Suppressor macrophage treated with lipopolysaccharide for 1 hour (primary cell): ENCODE measurements around the gene ANLN.

Experiments used
- DNase-seq, 3 donors: peaks; one replicate each; pipeline ENCODE4 v3.0.0-alpha.2; 2020 to 2022

The ANLN gene, protein sequence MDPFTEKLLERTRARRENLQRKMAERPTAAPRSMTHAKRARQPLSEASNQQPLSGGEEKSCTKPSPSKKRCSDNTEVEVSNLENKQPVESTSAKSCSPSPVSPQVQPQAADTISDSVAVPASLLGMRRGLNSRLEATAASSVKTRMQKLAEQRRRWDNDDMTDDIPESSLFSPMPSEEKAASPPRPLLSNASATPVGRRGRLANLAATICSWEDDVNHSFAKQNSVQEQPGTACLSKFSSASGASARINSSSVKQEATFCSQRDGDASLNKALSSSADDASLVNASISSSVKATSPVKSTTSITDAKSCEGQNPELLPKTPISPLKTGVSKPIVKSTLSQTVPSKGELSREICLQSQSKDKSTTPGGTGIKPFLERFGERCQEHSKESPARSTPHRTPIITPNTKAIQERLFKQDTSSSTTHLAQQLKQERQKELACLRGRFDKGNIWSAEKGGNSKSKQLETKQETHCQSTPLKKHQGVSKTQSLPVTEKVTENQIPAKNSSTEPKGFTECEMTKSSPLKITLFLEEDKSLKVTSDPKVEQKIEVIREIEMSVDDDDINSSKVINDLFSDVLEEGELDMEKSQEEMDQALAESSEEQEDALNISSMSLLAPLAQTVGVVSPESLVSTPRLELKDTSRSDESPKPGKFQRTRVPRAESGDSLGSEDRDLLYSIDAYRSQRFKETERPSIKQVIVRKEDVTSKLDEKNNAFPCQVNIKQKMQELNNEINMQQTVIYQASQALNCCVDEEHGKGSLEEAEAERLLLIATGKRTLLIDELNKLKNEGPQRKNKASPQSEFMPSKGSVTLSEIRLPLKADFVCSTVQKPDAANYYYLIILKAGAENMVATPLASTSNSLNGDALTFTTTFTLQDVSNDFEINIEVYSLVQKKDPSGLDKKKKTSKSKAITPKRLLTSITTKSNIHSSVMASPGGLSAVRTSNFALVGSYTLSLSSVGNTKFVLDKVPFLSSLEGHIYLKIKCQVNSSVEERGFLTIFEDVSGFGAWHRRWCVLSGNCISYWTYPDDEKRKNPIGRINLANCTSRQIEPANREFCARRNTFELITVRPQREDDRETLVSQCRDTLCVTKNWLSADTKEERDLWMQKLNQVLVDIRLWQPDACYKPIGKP

DNA sequence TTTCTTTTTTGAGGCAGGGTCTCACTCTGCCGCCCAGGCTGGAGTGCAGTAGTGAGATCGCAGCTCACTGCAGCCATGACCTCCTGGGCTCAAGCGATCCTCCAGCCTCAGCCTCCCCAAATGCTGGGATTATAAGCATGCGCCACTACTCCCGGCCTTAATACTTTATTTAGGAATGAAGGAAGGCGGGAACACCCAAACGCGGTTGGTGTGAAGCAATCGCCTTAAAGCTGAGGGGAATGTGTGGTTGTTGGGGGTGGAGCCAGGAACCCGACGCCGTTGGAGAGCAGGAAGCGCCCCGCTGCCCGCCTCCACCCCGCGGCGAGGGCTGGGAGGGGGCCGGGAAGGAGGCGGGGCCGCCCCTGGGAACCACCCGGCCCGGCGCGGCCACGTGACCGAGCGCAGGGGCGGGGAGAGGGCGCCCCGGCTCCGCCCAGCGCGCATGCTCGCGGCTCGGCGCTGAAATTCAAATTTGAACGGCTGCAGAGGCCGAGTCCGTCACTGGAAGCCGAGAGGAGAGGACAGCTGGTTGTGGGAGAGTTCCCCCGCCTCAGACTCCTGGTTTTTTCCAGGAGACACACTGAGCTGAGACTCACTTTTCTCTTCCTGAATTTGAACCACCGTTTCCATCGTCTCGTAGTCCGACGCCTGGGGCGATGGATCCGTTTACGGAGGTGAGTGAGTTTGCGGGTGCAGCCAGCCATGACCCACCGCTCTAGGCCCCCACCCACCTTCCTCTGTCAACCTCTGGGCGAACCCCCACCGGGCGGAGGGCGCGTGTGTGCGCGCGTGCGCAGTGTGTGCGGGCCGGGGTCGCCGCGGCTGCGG is at the start of gene ANLN:
Gene ANLN, plus strand, starts transcription at position 492 of the 828 bp plus-strand sequence. Its CDS starts 165 bp downstream, at position 657.
- DNase-seq = peak; percentile 95 to 99 (median 98)

DNA sequence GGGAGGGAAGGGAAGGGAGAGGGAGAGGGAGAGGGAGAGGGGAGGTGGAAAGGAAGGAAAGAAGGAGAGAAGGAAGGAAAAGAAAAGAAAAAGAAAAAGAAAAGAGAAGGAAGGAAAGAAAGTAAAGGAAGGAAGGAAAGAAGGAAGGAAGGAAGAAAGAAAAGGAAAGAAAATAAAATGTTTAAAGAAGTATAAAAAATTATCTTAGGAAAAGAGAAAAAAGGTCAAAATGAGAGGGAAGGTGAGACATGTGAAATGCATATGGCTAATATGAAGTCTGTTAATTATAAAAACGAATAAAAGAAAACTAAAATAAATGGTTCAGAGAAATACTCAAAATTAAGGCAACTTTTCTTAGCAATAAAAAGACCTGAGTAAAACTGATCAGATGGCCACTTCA is 46.1 kb upstream of the ANLN start:
- DNase-seq = no peak

DNA sequence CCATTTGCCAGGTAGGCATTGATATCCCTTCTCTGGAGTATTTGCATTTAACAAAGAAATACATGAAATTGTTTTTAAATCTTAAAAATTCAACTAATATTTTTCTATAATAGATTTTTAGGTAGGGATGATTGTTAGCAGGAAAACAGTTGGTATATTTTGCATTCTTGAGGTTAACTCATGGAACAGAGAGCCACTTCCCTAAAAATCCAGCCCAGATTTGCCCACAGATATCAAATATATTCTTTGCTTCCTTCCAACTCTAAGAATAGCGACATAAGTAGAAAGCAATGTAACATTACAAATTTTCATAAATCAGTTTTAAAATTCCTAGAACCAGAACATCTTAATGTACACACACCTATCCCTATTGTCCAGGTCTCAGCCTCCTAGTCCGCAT is 45.0 kb upstream of the ANLN start:
- no peak for DNase-seq

DNA sequence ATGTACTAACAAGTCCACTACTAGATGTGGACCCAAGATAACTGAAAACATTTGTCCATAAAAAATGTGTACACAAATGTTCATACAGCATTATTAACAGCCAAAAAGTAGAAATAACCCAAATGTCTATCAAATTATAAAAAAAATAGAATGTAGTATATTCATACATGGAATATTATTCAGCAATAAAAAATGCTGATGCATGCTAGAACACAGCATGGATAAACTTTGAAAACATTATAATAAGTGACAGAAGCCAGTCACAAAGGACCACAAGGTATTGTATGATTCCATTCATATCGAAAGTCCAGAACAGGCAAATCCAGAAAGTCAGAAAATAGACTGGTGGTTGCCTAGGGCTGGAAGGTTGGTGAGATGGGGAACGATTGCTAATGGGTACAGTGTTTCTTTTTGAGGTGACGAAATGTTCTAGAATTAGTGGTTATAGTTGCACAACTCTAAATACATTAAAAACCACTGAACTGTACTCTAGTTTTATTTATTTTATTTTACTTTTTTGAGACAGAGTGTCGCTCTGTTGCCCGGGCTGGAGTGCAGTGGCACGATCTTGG is 43.3 kb upstream of the ANLN start:
- no peak for DNase-seq

DNA sequence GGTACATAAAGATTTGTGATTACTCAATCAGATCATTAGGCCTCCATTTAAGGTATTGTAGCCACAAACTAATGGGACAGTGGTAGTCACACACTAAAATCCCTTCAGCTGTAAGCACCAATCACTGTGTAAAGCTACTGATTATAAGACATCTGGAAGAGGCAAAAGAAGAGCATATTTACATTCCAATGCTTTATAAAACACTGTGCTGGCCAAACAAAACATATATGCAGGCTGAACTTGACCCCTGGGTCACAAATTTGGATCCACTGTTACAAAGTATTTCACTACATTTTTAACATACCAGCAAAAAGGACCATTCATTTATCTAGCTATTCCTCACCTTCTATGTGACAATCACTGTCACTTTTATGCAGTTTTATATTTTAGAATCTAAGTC is 41.4 kb upstream of the ANLN start:
- no peak for DNase-seq

DNA sequence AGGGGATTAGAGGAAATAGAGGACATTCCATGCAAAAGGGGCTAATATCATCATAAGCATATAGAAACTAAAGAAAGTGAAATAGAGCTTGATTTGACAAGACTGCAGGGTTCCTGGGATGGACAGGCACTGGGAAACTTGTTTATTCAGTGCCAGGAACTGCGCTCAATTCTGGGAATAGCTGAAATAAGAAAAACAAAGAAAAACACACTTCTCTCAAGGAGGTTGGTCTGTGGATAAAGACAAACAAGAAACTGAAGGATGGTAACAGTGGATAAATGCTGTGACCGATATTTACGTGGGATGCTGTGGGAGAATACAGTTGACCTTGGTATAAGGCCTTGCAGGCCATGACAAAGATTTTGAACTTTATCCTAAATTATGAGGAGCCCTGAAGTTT is 40.9 kb upstream of the ANLN start:
- peak in 1 of 3 donors; percentile 20 for DNase-seq

DNA sequence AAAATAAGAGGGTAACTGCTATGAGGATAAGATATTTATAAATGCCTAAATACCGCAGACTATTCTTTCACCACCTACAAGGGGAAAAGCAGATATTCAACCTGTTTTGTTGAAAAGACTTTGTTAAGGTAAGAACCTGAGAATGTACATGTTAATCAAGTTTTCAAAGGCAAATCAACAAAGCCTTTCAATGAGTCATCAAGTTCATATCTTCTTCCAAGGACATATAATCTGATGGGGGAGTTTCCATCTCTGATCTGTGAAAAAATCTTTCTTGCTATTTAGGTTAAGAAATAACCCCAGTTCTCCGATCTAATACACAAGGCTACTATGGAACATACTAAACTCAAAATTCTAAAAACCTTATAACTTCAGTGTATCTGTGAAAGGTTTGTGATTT is 40.0 kb upstream of the ANLN start:
- no peak for DNase-seq

DNA sequence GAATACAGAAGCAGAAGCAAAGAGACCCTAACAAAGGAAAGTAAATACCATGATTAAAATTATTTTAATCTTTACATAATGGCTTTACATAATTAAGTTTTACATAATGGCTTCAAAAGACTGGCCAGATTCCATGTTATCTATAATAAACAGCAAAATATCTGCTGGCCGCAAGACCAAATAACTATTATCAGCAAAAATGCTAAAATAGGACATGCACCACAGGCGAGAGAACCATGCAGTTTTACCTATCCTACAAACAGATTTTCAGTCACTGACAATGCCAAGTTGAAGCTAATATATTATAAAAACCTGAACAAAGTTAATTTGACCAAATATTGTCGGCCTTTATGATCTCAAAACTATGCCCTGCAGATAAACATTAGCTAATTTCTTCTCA is 34.2 kb upstream of the ANLN start:
- DNase-seq = no peak

DNA sequence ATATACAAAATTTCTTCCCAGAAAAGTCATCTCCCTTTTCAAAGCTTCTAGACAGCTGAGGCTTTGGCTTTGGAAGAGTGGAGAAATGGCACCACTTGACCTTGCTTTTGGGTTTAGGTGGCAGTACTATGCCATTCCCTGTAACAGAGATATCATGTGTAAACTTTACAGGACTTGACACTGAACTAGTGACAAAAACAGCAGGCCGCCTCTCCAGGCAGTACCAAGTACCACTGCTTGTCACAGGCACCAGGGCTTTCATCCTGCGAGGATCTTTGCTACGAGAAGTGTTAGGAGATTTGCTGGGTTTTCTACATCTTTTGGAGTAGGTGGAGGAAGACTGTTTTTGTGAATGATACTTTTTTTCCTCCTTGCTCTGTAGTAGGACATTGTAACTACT is 32.6 kb upstream of the ANLN start:
- no peak for DNase-seq

DNA sequence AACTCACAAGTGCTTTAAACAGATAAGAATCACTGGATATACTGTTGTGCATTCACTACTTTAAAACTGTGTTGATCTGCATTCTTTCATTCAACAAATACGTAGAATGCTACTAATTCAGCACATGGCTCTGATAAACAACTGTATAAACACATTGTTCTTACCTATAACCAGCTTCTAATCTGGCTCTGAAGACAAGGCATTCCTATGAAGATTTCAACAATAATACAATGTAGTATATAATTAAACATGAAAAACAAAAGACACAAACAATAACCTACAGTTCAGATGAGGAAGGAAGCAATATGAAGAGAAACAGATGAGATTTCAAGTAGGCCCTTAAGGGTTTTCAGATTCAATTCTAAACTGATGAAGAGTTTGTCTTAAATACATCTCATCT is 31.1 kb upstream of the ANLN start:
- DNase-seq = no peak

DNA sequence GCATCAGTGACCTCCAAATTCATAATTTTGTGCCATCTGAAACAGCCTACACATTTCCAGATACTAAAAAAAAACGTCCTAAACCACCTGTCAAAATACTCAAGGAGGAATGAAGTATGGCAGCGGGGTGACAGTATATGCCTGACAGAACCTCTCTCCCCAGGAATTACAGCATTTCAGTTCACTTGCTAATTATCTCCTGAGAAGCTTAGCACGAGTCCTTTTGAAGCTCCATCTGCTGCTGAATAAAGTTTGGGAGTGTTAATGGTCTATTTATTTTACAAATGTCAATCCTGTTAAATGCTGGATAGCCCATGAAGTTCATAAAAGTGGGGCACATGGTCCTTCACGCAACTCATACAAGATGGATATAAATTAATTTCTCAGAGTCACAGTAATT is 29.4 kb upstream of the ANLN start:
- DNase-seq = no peak

DNA sequence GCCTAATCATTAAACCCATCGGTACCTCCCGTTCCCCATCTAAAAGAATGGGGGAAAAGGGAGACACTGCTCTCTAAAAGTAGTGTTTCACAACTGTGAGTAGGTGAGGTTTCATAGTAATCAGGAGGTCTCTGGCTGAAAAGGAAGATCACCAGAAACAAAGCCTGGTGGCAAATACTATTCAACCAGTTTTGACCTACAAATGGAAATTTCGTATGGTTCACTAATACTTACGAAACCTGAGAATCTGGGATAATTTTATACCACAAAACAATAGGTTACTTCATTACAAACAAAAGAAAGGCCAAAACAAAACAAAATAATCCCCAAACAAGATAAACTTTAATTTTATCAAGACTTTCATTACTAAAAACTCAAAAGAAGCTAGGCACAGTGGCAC is 28.4 kb upstream of the ANLN start:
- DNase-seq = no peak

DNA sequence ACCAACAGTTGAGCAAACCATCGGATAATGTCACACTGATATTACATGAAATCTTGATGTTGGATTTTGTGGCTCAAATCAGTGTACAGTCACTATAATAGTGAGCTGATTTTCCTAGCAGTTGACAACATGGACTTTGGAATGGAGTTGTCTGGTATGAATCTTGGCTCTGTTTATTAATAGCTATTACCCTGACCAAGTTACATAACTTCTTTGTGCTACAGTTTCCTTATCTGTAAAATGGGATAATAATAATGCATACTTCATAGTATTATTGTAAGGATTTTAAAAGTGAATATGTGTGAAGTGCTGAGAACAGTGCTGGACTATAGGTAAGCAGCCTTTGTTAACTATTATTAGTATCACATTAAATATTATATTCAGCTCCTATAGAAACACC is 26.1 kb upstream of the ANLN start:
- no peak for DNase-seq

DNA sequence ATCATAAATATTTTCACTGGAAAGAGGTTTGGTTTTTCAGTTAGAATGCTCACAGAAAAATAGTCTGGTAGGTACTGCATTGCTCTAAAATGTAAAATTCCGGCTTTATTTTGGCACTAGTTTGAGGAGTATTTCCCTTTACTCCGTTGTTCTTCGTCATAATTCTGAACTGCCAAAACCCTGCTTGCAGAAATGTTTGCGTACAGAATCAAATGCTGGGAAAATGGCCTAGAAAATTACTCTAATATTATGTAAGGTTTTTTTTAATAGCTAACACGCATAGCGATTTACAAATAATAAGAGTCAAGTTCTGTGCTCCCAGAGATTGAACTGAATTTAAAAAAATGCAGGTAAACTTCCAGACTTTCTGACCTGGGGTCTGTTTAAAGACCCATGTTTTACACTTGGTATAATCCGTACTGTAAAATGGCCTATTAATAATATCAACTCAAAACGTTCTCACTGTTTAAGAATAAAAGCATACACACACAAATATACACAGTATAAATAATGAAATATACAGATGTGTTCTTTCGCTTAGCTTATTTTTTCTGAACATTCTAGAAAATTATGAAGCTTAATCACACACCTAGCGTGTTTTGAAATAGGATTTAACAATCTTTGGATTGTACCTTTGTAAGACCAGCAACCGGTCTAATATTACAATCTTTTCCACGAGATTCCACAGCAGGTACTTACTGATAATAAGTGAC is 23.5 kb upstream of the ANLN start:
- no peak for DNase-seq

DNA sequence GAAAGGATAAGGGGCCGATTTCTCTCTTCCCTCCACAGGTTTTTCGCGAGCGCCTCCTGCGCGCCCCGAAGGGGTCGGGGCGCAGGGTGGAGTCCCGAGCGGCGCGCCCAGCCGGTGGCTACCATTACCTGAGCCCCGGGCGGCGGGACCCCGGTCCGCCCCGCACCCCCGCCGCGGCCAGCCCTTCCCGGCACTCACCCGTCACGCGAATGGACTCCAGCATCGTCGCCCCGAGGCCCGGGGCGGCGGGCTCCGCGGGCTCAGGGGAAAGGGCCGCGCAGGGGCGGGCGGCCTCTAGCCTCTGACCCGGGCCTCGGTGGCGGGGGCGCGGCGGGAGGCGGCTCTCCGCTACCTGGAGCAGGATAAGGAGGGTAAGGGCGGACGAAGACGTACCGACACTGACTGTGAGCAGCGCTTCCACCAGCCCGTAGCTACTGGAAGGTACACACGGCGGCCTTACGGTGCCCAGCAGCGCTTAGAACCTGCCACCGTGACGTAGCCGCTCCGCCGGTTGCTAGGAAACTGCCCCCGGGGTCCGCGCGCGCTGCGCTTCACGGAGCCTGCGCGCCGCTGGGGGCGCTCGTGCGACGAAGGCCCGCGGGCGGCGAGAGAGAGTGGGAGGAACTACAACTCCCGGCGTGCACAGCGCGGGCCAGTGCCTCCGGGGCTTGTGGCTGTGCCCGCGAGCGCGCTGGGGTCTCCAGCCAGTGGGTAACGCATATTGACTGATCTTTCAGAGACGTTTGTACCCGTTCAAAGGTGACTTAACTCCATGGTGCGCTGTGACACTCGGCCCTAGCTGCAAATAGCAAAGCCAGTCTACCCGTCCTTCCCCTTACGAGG is 22.7 kb upstream of the ANLN start:
- peak; percentile 90 to 97 (median 95) for DNase-seq

DNA sequence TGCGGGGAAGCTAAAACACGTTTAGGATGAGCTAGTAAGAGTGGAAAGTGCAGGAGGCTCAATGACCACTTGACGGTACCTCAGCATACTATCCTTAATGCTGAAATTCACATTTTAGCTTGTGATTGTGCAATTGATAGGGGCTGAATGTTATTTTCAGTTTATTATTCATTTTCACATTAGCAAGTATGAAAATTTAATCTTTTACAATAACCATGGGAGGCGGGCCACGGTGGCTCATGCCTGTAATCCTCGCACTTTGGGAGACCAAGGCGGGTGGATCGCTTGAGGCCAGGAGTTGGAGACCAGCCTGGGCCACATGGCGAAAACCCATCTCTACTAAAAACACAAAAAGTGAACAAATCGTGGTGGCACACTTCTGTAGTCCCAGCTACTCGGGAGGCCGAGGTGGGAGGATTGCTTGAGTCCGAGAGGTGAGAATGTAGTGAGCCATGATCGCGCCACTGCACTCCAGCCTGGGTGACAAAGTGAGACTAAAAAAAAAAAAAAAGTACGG is 22.0 kb upstream of the ANLN start:
- DNase-seq = no peak

DNA sequence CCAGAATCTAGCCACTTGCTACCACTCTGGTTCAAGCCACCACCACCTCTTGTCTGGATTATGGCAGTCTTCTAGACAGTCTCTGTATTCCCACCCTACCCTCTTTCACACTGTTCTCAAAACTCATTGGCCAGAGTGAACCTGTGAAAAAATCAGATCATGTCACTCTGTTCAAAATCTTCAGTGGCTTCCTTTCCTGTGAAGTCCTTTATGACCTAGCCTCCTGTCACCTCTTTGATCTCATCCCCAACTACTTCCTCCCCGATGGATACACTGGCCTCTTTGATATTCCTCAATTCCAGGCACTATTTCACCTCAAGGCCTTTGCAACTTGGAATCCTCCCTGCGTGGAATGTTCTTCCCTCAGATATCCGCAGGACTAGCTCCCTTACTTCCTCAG is 21.2 kb upstream of the ANLN start:
- no peak for DNase-seq

DNA sequence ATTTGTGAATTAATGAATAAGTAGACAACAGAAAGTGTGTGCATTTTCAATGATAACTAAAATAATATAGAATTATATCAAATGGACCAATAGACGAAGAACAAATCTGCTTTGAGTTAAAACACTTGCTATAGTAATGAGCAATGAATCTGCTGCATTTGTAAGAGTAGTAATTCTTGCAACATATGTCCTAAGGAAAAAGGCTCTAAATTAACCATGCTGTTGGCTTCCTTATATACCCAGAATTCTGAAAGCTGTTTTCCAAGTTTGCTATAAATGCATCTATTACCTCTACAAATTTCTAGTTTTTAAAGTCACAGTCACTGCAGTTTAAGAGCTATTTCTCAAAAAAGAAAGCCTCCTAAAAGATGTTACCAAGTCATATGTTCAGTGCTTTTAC is 20.5 kb upstream of the ANLN start:
- DNase-seq = no peak

DNA sequence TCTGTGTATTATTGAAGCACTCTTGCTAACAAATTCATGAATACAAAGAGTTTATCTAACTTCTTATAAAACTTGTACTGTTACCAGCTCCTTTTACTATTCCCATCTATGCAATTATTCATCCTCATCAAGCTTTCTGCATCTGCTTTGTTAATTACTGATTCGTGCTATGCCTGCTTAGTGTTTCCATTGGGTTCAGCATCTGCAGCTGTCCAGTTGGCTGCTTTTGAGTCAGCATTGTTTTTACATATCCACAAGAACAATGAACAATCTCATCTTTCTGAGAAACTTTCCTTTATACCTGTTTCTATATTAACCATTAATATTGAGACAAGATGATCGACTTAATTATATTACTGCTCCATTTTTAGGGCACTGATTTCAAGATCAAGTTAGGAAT is 19.6 kb upstream of the ANLN start:
- no peak for DNase-seq

DNA sequence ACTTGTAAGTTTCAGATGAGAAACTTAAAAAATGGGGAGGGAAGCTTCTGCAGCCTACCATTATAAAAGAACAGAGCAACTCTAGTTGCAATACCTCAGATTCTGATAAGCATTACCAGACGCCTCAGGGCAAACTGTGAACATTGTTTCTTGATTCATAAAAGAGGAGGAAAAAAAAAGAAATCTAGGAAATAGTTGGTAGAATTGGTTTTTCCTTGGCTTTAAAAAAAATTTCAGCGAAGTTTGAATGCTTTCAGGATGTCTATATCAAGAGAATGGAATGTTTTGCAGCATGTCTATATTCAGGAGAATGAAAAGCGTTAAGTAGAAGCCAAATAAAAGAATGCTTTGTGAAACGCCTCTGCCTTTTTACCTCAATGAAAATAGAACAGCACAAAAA is 17.5 kb upstream of the ANLN start:
- DNase-seq = no peak
